HEK293T (cell line): ENCODE measurements around the gene SLC4A2.

ENCODE experiments used
- BHLHE40 ChIP-seq: fragments of 450-650 bp; IDR thresholded peaks from 2 replicates; pipeline ENCODE4 v1.6.1; 2016; ENCODE audit warnings: mild to moderate bottlenecking, moderate library complexity, borderline replicate concordance
- ELF4 ChIP-seq: fragments of 450-650 bp; IDR thresholded peaks from 2 replicates; pipeline ENCODE4 v1.6.1; 2017; ENCODE audit warnings: antibody characterized with exemption
- FOXM1 ChIP-seq: fragments of 450-650 bp; IDR thresholded peaks from 2 replicates; pipeline ENCODE4 v1.6.1; 2017; ENCODE audit warnings: mild to moderate bottlenecking, borderline replicate concordance
- L3MBTL2 ChIP-seq: fragments of 450-650 bp; conservative IDR thresholded peaks from 2 replicates; pipeline ENCODE4 v1.6.1; 2016; ENCODE audit warnings: mild to moderate bottlenecking
- PKNOX1 ChIP-seq: fragments of 450-650 bp; IDR thresholded peaks from 2 replicates; pipeline ENCODE4 v1.6.1; 2016
- SP1 ChIP-seq: fragments of 450-650 bp; IDR thresholded peaks from 2 replicates; pipeline ENCODE4 v1.6.1; 2017
- SUZ12 ChIP-seq: fragments of 450-650 bp; IDR thresholded peaks from 2 replicates; pipeline ENCODE4 v1.6.1; 2016; ENCODE audit warnings: mild to moderate bottlenecking

DNA sequence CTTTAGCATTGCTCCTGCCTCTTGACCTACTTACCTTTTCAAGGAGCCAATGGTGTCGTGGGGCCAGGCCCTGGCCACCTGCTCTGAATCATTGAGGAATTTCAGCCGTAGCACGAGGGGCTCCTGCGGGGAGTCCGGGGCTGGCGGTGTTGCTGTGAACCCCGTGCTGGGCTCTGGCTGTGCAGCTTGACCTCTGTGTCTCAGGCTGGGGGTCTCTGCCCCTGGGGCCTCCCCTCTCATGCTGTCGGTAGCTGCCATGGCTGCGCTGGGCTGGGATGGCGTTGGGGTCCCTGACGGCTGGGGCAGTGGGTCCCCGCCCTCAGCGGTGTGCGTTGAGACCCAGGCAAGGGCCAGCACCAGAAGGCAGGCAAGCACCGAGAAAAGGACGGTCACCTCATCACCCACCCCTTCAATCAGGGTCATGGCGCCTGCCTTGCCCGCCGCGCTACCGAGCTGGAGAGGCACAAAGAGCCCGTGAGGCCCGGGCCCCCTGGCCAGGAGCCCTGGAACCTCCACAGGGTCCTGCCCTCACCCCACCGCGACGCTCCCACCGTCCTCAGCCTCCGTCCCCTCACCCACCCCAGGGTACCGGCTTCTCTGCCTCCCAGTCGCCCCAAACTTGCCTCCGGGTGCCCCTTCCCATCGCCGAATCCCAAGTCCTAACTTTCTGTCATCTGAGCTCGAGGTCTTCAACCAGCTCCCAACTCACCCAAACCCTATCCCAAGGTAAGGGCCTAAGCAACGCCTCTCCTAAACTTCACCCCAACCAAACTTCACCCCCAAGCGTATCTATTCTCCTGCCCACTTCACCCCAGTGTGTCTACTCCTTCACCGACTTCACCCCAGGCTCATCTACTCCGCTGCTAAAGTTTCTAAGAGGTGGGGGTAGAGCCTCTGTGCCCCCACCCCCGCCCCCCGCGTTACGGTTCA, 23.0 kb downstream of the SLC4A2 start:
- TF ChIP-seq ELF4 = no peak
- no peak for TF ChIP-seq FOXM1
- TF ChIP-seq PKNOX1 = no peak
- no peak for TF ChIP-seq BHLHE40
- peak; percentile 89 for TF ChIP-seq L3MBTL2
- no peak for TF ChIP-seq SUZ12
- TF ChIP-seq SP1 = no peak
